ENCODE results near the gene ZNF821.
"Not testable (repeated sequence)": the region's sequence is repeated elsewhere in the genome, so short reads cannot be mapped to it uniquely, and the experiment has no call there.

The ZNF821 gene

GRCh38 chr16:71914802-71915201 lies 30.8 kb upstream of the ZNF821 start:
- Mint-ChIP-seq H3K4me3 (no peak overlapping the region), H3K4me1 (peaks cover 64% of the 10 kb centered on the region), H3K9me3 (no peaks in the 10 kb centered on the region), H3K27ac (no peak overlapping the region), H3K27me3 (no peaks in the 10 kb centered on the region)
- ATAC-seq (no peak), DNase-seq (no peak)

GRCh38 chr16:71912534-71913275 lies 28.7 kb upstream of the ZNF821 start:
- H3K27ac Mint-ChIP-seq, result no peak overlapping the region
- H3K4me3 Mint-ChIP-seq, result no peak overlapping the region
- peaks cover 85% of the 10 kb centered on the region for H3K4me1 Mint-ChIP-seq
- no peaks in the 10 kb centered on the region for H3K27me3 Mint-ChIP-seq
- DNase-seq (no peak), ATAC-seq (no peak)
- H3K9me3 Mint-ChIP-seq, result no peaks in the 10 kb centered on the region

- no peaks in the 10 kb centered on the region for H3K9me3 Mint-ChIP-seq
- H3K4me1 Mint-ChIP-seq, result peaks cover 96% of the 10 kb centered on the region
- ATAC-seq, result no peak
- no peak overlapping the region for H3K4me3 Mint-ChIP-seq
- no peaks in the 10 kb centered on the region for H3K27me3 Mint-ChIP-seq
- DNase-seq, result no peak
- no peak overlapping the region for H3K27ac Mint-ChIP-seq
Observed at GRCh38 chr16:71911121-71911520, 27.1 kb upstream of the ZNF821 start.

DNA sequence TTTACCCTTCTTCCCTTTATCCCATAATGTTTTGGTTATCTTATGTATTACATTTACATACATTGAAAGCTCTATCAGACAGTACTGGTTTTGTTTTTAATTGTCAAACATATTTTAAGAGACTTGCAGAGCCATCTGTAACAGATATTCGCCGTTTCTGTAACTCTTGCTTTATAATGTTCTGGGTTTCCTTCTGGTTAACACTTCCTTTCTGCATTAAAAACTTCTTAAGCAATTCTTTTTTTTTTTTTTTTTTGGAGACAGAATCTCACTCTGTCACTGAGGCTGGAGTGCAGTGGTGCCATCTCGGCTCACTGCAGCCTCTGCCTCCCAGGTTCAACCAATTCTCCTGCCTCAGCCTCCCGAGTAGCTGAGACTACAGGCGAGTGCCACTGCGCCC lies 21.8 kb upstream of the ZNF821 start:
- H3K4me1 Mint-ChIP-seq, result peaks cover 87% of the 10 kb centered on the region
- not testable (repeated sequence) for H3K9me3 Mint-ChIP-seq, ATAC-seq, DNase-seq, H3K27ac Mint-ChIP-seq, H3K27me3 Mint-ChIP-seq
- H3K4me3 Mint-ChIP-seq, result peak overlapping the region; percentile 35 to 44

- ATAC-seq, result no peak
- no peaks in the 10 kb centered on the region for H3K27me3 Mint-ChIP-seq
- no peak overlapping the region for H3K4me3 Mint-ChIP-seq
- H3K4me1 Mint-ChIP-seq, result peaks cover 89% of the 10 kb centered on the region
- DNase-seq, result no peak
- H3K27ac Mint-ChIP-seq, result peak overlapping the region; percentile 5 to 11
- H3K9me3 Mint-ChIP-seq, result no peaks in the 10 kb centered on the region
Observed at GRCh38 chr16:71904239-71904638, 20.3 kb upstream of the ZNF821 start.

- DNase-seq (no peak), ATAC-seq (no peak)
- Mint-ChIP-seq H3K4me1 (peaks cover 85% of the 10 kb centered on the region), H3K27me3 (no peaks in the 10 kb centered on the region), H3K9me3 (no peaks in the 10 kb centered on the region), H3K27ac (no peak overlapping the region), H3K4me3 (no peak overlapping the region)
Observed at GRCh38 chr16:71903608-71904007, 19.6 kb upstream of the ZNF821 start.

DNA sequence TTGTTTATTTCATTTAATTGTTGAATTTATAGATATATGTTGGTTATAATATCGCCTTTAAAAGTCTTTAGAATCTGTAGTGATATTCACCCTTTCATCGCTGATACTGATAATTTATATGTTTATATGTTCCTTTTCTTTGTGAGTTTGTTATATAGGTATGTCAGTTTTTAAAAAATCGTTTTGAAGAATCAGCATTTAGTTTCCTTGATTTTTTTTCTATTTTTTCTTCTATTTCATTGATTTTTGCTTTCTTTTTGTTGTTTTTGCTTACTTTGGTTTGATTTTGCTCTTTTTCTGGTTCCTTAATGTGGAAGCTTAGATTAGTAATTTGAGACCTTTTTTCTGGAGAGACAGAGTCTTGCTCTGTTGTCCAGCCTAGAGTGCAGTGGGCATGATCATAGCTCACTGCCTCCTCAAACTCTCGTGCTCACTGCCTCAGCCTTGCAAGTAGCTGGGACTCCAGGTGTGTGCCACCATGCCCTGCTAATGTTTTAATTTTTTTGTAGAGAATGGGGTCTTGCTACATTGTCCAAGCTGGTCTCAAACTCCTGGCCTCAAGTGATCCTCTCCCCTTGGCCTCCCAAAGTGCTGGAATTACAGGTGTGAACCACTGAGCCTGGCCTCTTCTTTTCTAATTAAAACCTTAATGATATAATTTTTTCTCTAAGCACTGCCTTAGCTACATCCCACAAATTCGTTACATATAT lies 18.8 kb upstream of the ZNF821 start:
- DNase-seq (no peak), ATAC-seq (no peak)
- peak overlapping the region in 1 of 2 donors; percentile 86 for H3K27ac Mint-ChIP-seq
- no peaks in the 10 kb centered on the region for H3K9me3 Mint-ChIP-seq
- no peaks in the 10 kb centered on the region for H3K27me3 Mint-ChIP-seq
- peaks cover 84% of the 10 kb centered on the region for H3K4me1 Mint-ChIP-seq
- H3K4me3 Mint-ChIP-seq, result peak overlapping the region in 1 of 2 donors; percentile 19

- H3K27ac Mint-ChIP-seq, result peak overlapping the region in 1 of 2 donors; percentile 48
- DNase-seq, result no peak
- H3K27me3 Mint-ChIP-seq, result no peaks in the 10 kb centered on the region
- H3K4me1 Mint-ChIP-seq, result peaks cover 65% of the 10 kb centered on the region
- no peak for ATAC-seq
- no peaks in the 10 kb centered on the region for H3K9me3 Mint-ChIP-seq
- peak overlapping the region; percentile 44 to 65 for H3K4me3 Mint-ChIP-seq
Observed at GRCh38 chr16:71899171-71899570, 15.2 kb upstream of the ZNF821 start.

DNA sequence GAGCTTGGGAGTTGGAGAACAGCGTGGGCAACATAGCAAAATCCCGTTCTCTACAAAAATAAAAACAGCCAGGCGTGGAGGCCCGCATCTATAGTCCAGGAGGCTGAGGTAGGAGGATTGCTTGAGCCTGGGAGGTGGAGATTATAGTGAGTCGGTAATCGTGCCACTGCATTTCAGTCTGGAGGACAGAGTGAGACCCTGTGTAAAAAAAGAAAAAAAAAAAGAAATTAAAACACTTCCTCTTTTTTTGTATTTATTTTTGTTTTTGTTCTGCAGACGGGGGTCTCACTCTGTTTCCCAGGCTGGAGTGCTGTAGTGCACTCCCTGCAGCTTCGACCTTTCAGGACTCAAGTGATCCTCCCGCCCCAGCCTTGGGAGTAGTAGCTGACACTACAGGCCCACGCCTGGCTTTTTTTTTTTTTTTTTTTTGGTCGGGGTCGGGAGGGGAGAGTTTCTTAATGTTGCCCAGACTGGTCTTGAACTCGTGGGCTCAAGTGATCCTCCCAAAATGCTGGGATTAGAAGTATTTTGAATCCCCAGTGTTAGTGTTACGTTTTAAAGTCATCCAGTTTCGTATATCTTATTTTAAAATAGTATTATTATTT lies 12.9 kb upstream of the ZNF821 start:
- no peaks in the 10 kb centered on the region for H3K9me3 Mint-ChIP-seq
- no peaks in the 10 kb centered on the region for H3K27me3 Mint-ChIP-seq
- DNase-seq (no peak), ATAC-seq (no peak)
- peak overlapping the region in 1 of 2 donors; percentile 40 for H3K27ac Mint-ChIP-seq
- H3K4me1 Mint-ChIP-seq, result peaks cover 52% of the 10 kb centered on the region
- H3K4me3 Mint-ChIP-seq, result peak overlapping the region; percentile 81 to 98

- DNase-seq, result no peak
- Mint-ChIP-seq H3K4me1 (peaks cover 44% of the 10 kb centered on the region), H3K27me3 (no peaks in the 10 kb centered on the region), H3K9me3 (no peaks in the 10 kb centered on the region), H3K4me3 (peak overlapping the region; percentile 98 to 99), H3K27ac (peak overlapping the region; percentile 99)
- peak; percentile 33 for ATAC-seq
Observed at GRCh38 chr16:71895679-71896365, 11.8 kb upstream of the ZNF821 start.

DNA sequence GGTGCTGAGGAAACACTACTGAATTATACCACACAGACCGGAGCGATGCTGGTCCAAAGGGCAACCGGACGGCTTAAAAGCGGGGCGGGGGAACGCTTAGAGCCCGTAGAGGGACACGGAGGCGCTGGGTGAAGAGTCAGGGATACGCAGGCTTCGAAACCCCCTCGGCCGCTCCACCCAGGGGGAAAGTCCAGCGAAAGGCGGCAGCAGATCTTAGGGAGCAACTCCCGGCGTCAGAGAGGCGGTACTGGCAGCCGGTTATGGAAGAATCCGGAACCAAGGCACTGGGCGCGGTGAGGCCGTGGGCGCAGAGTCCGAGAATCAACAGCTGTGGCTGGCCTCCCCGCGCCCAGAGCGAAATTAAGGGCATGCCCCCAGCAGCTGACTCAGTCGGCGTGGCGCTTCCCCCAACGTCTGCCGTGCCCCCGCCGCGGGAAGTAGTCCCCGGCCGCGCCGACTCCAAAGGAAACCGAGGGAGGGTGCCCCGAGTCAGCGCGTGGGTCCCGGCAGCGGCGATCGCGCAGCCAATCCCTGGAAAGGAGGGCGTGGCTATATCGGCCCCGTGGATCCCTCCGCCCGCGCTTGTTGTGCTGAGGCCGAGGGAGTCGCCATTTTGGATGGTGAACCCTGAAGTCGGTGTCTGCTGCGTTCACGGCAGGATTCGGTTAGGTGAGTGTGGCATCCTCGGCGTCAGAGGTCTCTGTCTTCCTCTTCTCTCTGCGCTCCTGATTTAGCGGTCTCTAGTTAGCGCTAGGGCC lies 11.1 kb upstream of the ZNF821 start, which contains the start of gene IST1:
Gene IST1, plus strand, starts transcription at position 611 of the 758 bp plus-strand sequence. CDS start 20,110 bp downstream, outside the sequence.
- peak; percentile 94 for ATAC-seq
- DNase-seq, result peak; percentile 98 to 99
- Mint-ChIP-seq H3K27ac (peak within 1 kb of the TSS; percentile 99), H3K9me3 (no peaks in the 10 kb centered on the region), H3K4me3 (peak within 1 kb of the TSS; percentile 98 to 99), H3K27me3 (no peaks in the 10 kb centered on the region), H3K4me1 (peaks cover 38% of the 10 kb centered on the region)

GRCh38 chr16:71894229-71894920 lies 10.4 kb upstream of the ZNF821 start:
- peak overlapping the region; percentile 98 to 99 for H3K4me3 Mint-ChIP-seq
- ATAC-seq, result peak; percentile 5

GRCh38 chr16:71893888-71894228 lies 9.9 kb upstream of the ZNF821 start:
- peak overlapping the region in 1 of 2 donors; percentile 99 for H3K27ac Mint-ChIP-seq
- H3K9me3 Mint-ChIP-seq, result no peaks in the 10 kb centered on the region
- ATAC-seq (no peak), DNase-seq (no peak)
- H3K27me3 Mint-ChIP-seq, result no peaks in the 10 kb centered on the region
- H3K4me1 Mint-ChIP-seq, result peaks cover 29% of the 10 kb centered on the region
- H3K4me3 Mint-ChIP-seq, result peak overlapping the region; percentile 98 to 99

More at GRCh38 chr16:71894229-71894920, 10.4 kb upstream of the ZNF821 start:
- Mint-ChIP-seq H3K27ac (peak overlapping the region; percentile 99), H3K4me1 (peaks cover 31% of the 10 kb centered on the region), H3K27me3 (no peaks in the 10 kb centered on the region), H3K9me3 (no peaks in the 10 kb centered on the region)
- DNase-seq, result peak; percentile 33 to 43

DNA sequence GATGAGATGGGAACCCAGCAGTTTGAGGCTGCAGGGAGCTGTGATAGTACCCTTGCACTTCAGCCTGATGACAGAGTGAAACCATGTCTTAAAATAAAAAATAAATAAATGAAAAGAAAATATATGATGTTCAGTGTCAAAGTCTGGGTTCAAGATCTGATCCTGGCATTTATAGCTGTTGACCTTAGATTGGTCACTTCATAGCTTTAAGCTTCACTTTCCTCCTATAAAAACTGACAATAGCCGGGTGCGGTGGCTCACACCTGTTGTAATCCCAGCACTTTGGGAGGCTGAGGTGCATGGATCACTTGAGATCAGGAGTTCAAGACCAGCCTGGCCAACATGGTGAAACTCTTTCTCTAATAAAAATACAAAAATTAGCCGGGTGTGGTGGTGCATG lies 5.2 kb upstream of the ZNF821 start:
- Mint-ChIP-seq H3K27me3 (peaks cover 17% of the 10 kb centered on the region), H3K9me3 (no peaks in the 10 kb centered on the region), H3K27ac (no peak overlapping the region), H3K4me3 (no peak overlapping the region), H3K4me1 (peaks cover 18% of the 10 kb centered on the region)
- no peak for DNase-seq
- ATAC-seq, result no peak

Measured in stimulated activated naive CD8-positive, alpha-beta T cell treated with anti-CD3 and anti-CD28 coated beads, Interleukin-15, amount 100 ng/mL, for 72 hours (primary cell).